Mucosa of rectum (tissue), 2 donors: Measurements from ENCODE around the gene CFL1.

ENCODE experiments used
- H3K27ac ChIP-seq, 2 donors: one replicate each; pipeline ENCODE4 v1.7.0; 2013; ENCODE audit warnings: inconsistent platforms in 2 of 2, low read depth in 2 of 2, low read length in 2 of 2
- H3K27me3 ChIP-seq, 2 donors: one replicate each; pipeline ENCODE4 v1.7.0; 2013; ENCODE audit warnings: low read length in 2 of 2; ENCODE audit not compliant: control insufficient read depth in 2 of 2, insufficient read depth in 2 of 2
- H3K36me3 ChIP-seq, 2 donors: one replicate each; pipeline ENCODE4 v1.7.0; 2013; ENCODE audit warnings: low read length in 2 of 2; ENCODE audit not compliant: control insufficient read depth in 2 of 2, insufficient read depth in 2 of 2
- H3K4me1 ChIP-seq, 2 donors: one replicate each; pipeline ENCODE4 v1.7.0; 2013; ENCODE audit warnings: low read length in 2 of 2, mild to moderate bottlenecking in 1 of 2; ENCODE audit not compliant: control insufficient read depth in 2 of 2, insufficient read depth in 2 of 2
- H3K4me3 ChIP-seq, 2 donors: one replicate each; pipeline ENCODE4 v1.7.0; 2013; ENCODE audit warnings: low read length in 2 of 2
- H3K9ac ChIP-seq, 2 donors: one replicate each; pipeline ENCODE4 v1.7.0; 2013; ENCODE audit warnings: low read length in 2 of 2, low read depth in 1 of 2, mild to moderate bottlenecking in 1 of 2
- H3K9me3 ChIP-seq, 2 donors: one replicate each; pipeline ENCODE4 v1.7.0; 2013; ENCODE audit warnings: low read length in 2 of 2; ENCODE audit not compliant: control insufficient read depth in 2 of 2
- donor health status: healthy.
- donor health status: Normal muscosa, but diverticular disease.

CFL1 gene

DNA sequence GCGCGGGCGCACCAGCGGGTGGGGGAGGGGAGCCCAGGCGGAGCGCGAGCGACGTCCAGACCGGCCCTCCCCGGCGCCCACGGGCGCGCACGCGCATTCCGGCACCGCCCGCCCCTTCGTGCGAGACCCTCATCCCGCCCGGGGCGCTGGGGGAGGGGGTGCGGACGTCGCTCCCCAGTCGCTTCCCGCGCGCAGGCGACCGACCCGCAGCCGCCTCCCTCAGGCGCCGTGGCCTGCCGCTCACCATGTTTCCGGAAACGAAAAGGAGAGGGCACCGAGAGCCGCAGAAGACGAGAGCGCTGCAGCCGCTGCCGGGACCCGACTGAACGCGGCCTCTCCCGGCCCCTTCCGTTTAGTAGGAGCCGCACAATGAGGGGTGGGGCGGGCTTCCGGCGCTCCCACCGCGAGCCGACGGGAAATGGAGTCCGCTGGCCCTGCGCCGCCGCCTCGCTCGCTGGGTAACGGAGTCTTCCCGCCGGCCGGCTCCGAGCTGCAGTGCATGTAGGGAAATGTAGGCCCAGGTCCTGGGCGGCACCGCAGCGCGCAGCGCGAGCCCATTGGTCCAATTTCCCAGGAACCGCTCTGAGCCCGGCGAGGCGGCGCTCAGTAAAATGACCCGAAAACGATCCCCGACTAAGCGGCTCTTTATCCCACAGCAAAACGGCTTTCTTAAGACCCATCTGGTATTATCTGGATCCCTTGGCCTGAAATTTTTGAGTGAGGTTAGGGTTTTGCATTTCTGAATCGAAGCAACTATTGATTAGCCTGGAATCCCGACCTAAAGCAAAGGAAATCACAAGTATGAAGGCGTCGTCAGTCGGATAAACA, at the start of gene CFL1:
Gene CFL1, minus strand, starts transcription at position 328 of the 828 bp plus-strand sequence. Its CDS starts 81 bp downstream, at position 247.
- peak within 1 kb of the TSS; percentile 99 for H3K27ac ChIP-seq
- peaks cover 64 to 67% of the 10 kb centered on the region in 2 donors for H3K4me1 ChIP-seq
- H3K36me3 ChIP-seq, result peaks cover 29 to 50% of the 10 kb centered on the region in 2 donors
- H3K27me3 ChIP-seq, result no peaks in the 10 kb centered on the region
- no peaks in the 10 kb centered on the region for H3K9me3 ChIP-seq
- H3K4me3 ChIP-seq, result peak within 1 kb of the TSS; percentile 93 to 97
- H3K9ac ChIP-seq, result peak within 1 kb of the TSS; percentile 88 to 96

DNA sequence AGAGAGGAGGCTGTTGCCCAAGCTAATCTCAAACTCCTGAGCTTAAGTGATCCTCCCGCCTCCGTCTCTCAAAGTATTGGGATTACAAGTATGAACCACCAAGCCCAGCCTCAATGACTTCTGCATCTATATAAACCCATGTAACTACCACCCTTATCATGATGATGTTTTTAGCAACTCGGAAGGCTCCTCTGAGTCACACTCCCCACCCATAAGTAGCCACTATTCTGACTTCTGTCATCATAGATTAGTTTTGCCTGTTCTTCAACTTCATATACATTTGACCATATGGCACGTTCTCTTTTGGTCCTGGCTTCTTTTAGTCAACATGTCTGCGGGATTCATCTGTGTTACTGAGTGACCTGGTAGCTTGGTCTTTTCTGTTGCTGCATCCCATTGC, 48.6 kb upstream of the CFL1 start:
- peaks cover 5 to 6% of the 10 kb centered on the region in 2 donors for H3K4me1 ChIP-seq
- no peaks in the 10 kb centered on the region for H3K9me3 ChIP-seq
- no peaks in the 10 kb centered on the region for H3K36me3 ChIP-seq
- H3K4me3 ChIP-seq, result no peak overlapping the region
- peaks cover 0 to 7% of the 10 kb centered on the region in 2 donors for H3K27me3 ChIP-seq
- no peak overlapping the region for H3K9ac ChIP-seq
- no peak overlapping the region for H3K27ac ChIP-seq

DNA sequence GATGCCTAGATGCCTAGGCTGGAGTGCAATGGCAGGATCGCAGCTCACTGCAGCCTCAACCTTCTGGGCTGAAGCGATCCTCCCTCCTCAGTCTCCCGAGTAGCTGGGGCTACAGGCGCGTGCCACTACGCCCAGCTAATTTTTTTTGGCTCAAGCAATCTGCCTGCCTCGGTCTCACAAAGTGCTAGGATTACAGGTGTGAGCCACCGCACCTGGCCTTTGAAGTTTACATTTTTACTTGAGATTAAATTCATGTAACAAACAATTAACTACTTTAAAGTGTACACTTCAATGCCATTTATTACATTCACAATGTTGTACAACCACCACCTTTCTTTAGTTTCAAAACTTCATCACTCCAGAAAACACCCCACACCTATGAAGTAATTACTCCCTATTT, 45.7 kb upstream of the CFL1 start:
- Histone ChIP-seq H3K36me3 (no peaks in the 10 kb centered on the region), H3K4me3 (no peak overlapping the region), H3K27me3 (peaks cover 8 to 13% of the 10 kb centered on the region in 2 donors), H3K4me1 (peaks cover 11 to 12% of the 10 kb centered on the region in 2 donors), H3K9me3 (no peaks in the 10 kb centered on the region), H3K27ac (no peak overlapping the region), H3K9ac (no peak overlapping the region)

DNA sequence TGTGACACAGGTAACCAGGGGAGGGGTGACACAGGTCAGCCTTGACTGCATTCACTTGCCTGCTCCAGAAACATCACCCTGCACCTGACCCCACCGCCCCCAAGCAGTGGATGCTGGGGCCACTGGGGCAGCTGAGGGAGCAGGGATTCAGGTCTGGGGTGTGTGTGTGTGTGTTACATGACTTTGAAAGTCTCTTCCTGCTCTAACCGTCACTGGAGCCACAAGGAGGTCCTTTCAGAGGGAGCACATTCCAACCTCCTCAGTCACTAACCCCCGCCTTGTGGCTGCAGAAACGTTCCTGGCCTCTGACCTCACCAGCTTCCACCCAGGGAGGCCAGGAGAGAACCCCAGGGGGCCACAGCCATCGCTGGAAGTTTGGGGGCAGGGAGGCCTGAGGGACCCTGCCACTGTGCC, 45.1 kb upstream of the CFL1 start:
- H3K4me3 ChIP-seq, result no peak overlapping the region
- no peak overlapping the region for H3K27ac ChIP-seq
- H3K27me3 ChIP-seq, result peaks cover 10 to 16% of the 10 kb centered on the region in 2 donors
- no peaks in the 10 kb centered on the region for H3K9me3 ChIP-seq
- H3K4me1 ChIP-seq, result peaks cover 11 to 12% of the 10 kb centered on the region in 2 donors
- H3K9ac ChIP-seq, result no peak overlapping the region
- H3K36me3 ChIP-seq, result no peaks in the 10 kb centered on the region

DNA sequence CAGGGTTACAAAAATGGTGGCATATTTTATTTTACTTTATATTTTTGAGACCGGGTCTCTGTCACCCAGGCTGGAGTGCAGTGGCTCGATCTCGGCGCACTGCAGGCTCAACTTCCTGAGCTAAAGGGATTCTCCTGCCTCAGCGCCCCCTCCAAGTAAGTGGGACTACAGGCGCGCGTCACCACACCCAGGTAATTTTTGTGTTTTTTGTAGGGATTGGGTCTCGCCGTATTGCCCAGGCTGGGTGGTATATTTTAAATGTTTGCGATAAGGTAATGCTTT, 42.9 kb upstream of the CFL1 start:
- Histone ChIP-seq H3K36me3 (no peaks in the 10 kb centered on the region), H3K9ac (peak overlapping the region in 1 of 2 donors; percentile 50), H3K4me1 (peaks cover 11 to 12% of the 10 kb centered on the region in 2 donors), H3K9me3 (no peaks in the 10 kb centered on the region), H3K4me3 (peak overlapping the region in 1 of 2 donors; percentile 13), H3K27me3 (peaks cover 10 to 12% of the 10 kb centered on the region in 2 donors), H3K27ac (peak overlapping the region in 1 of 2 donors; percentile 23)

DNA sequence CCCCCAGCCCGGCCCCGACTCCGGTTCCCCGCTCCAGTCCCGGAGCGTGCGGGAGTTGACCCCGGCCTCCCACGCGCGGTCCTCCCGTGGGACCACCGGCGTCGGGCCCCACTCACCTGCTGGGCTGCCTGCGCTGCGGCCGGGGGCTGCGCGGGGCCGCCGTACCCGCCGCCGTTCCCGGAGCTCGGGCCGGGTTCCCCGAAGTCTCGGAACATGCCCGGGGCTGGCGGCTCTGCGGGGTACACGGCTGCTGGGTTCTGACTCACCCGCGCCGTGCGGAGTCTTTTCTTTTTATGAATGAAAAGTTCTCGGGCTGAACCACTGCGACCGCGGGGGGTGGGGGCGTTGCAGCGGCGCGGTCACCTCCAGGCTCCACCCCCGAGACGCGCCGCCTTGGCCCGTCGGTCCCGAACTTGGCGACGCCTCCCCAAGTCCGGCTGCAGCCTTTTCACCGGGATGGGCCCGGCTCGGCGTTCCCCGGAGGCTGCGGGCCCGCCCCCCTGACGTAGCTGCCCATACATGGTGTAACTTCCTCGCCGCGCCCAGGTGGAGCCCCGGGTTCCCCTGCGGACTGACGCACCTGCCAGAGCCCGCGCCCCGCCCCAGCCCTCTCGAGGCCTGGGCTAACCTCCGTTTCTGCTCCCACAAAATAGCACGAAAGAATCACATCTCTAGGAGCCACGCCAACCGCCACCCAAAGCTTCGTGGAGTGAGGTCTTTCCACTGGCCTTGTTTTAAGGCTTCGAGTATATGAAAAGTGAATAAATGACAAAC, 42.3 kb upstream of the CFL1 start, which contains the start of gene FOSL1:
Gene FOSL1, minus strand, starts transcription at position 264 of the 774 bp plus-strand sequence. Its CDS starts 49 bp downstream, at position 215.
- H3K27ac ChIP-seq, result peak within 1 kb of the TSS in 1 of 2 donors; percentile 23

DNA sequence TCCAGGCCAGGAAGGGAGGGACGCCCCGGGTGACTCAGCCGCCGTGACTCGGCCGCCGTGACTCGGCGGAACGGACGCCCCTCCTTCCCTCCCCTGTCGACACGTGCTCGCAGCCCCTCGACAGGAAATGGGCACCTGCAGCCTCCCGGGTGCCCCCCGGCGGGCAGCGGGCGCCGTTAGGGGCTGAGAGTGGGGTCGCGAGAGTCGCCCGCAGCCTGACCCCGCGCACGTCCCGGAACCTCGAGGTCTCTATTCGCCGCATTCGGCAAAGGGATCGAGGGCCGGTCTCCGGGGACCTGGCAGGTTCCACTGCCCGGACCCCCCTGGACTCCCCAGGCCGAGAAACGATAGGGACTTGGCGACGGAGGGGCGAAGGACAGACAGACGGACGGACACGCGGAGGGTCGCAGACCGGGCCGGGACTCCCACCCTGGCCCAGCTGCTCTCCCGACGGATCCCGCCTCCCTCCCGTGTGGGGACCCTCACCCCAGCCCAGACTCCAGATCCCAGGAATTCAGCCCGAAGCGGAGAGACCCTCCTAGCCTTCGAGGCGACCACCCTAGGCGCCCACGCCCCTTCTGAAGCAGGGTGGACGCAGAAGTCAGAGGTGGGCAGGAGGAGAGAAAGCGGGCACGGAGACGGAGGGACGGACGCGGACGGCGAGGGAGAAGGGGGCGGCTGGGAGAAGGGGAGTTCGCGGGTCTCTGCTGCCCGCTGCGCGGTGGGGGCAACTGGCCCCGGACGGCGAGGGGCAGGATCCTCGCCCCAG, 41.6 kb upstream of the CFL1 start:
- Histone ChIP-seq H3K9ac (peak overlapping the region in 1 of 2 donors; percentile 34), H3K36me3 (no peaks in the 10 kb centered on the region), H3K4me3 (peak overlapping the region; percentile 54 to 59), H3K4me1 (peaks cover 11 to 12% of the 10 kb centered on the region in 2 donors), H3K27me3 (peaks cover 10 to 12% of the 10 kb centered on the region in 2 donors), H3K27ac (no peak overlapping the region), H3K9me3 (no peaks in the 10 kb centered on the region)

More for the DNA sequence above, 42.3 kb upstream of the CFL1 start, which contains the start of gene FOSL1:
- H3K4me3 ChIP-seq, result peak within 1 kb of the TSS; percentile 54 to 59
- peaks cover 10 to 12% of the 10 kb centered on the region in 2 donors for H3K27me3 ChIP-seq
- no peaks in the 10 kb centered on the region for H3K36me3 ChIP-seq
- H3K9me3 ChIP-seq, result no peaks in the 10 kb centered on the region
- H3K4me1 ChIP-seq, result peaks cover 11 to 12% of the 10 kb centered on the region in 2 donors
- peak within 1 kb of the TSS in 1 of 2 donors; percentile 50 for H3K9ac ChIP-seq

DNA sequence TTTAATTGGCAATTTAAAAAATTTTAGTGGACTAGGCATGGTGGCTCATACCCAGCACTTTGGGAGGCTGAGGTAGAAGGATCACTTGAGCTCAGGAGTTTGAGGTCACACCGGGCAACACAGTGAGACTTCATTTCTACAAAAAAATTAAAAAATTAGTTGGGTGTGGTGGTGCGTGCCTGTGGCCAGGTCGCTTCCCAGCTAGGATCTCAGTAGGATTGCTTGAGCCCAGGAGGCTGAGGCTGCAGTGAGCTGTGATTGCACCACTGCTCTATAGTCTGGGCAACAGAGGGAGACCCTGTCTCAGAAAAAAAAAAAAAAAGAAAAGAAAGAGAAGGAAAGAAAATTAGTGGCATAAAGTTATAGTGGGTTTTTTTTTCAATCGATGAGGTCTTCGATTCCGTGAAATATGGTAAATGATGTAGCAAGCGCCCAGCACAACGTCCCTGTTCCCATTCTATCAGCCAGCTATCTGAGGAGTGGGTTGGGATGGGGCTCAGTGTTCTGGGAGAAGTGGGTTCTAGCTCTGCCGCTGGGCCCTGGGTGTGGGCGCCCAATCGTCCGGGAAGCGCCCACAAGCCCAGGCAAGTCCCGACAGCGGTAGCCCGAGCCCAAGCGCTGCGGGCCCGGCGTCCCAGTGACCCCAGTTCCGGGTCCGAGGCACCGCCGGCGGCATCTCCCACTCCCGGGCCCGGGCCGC, 40.8 kb upstream of the CFL1 start:
- Histone ChIP-seq H3K9me3 (no peaks in the 10 kb centered on the region), H3K27me3 (peaks cover 10 to 12% of the 10 kb centered on the region in 2 donors), H3K4me3 (peak overlapping the region in 1 of 2 donors; percentile 59), H3K27ac (no peak overlapping the region), H3K9ac (peak overlapping the region in 1 of 2 donors; percentile 20), H3K36me3 (no peaks in the 10 kb centered on the region), H3K4me1 (peaks cover 11 to 13% of the 10 kb centered on the region in 2 donors)

DNA sequence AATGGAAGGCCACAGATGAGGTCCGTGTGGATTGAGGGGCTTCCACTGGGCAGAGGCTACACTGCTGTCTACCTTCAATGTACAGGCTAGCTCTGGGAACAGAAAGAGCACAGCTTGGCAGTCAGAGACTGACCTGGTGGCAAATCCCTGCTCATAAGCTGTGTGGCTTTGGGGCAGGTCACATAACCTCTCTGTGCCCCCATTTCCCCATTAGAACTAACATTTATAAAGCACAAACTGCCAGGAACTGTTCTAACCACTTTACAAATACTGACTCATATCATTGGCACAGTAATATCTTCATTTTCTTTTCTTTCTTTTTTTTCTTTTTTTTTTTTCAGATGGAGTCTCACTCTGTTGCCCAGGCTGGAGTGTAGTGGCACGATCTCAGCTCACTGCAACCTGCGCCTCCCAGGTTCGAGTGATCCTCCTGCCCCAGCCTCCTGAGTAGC, 39.1 kb upstream of the CFL1 start:
- no peaks in the 10 kb centered on the region for H3K9me3 ChIP-seq
- no peaks in the 10 kb centered on the region for H3K36me3 ChIP-seq
- peaks cover 14 to 18% of the 10 kb centered on the region in 2 donors for H3K4me1 ChIP-seq
- peaks cover 10 to 11% of the 10 kb centered on the region in 2 donors for H3K27me3 ChIP-seq
- no peak overlapping the region for H3K9ac ChIP-seq
- H3K27ac ChIP-seq, result no peak overlapping the region
- H3K4me3 ChIP-seq, result no peak overlapping the region
